OCI-LY3 (cell line): ENCODE measurements around the gene KLF4.

ENCODE experiments used
- CTCF ChIP-seq: fragments of 200-600, 300-600 bp; sonication (generic); IDR thresholded peaks from 2 replicates; pipeline ENCODE4 v1.5.1; 2014; ENCODE audit warnings: antibody characterized with exemption, low read length, low read depth
- EZH2phosphoT487 ChIP-seq: fragments of 200-600 bp; shearing (Covaris generic); IDR thresholded peaks from 2 replicates; pipeline ENCODE4 v1.6.1; 2018; ENCODE audit warnings: antibody characterized with exemption, mixed run types, low read depth

- no peak for TF ChIP-seq CTCF
- TF ChIP-seq EZH2phosphoT487 = no peak
These were observed 2.9 kb upstream of the KLF4 start for GRCh38 chr9:107492381-107492970.
